Stimulated activated CD4-positive, alpha-beta T cell treated with anti-CD3 and anti-CD28 coated beads, Interleukin-2, amount 100 ng/mL, for 24 hours (primary cell): ENCODE data around the gene SKOR1.

Experiments
- DNase-seq, 2 donors: peaks; one replicate each; pipeline ENCODE4 v3.0.0-alpha.2; 2020

The SKOR1 gene

GRCh38 chr15:67824976-67825880, at the start of gene SKOR1:
Gene SKOR1 (plus strand): TSS chr15:67825509. CDS start chr15:67825603, 94 bp downstream.
- peak in 1 of 2 donors; percentile 28 for DNase-seq

GRCh38 chr15:67775998-67776397, 49.3 kb upstream of the SKOR1 start:
- DNase-seq = no peak

- no peak for DNase-seq
Observed at GRCh38 chr15:67776600-67776999, 48.7 kb upstream of the SKOR1 start.

- DNase-seq = no peak
Observed at GRCh38 chr15:67777071-67777470, 48.2 kb upstream of the SKOR1 start.

GRCh38 chr15:67777773-67778172, 47.5 kb upstream of the SKOR1 start:
- no peak for DNase-seq

GRCh38 chr15:67778968-67779548, 46.3 kb upstream of the SKOR1 start:
- no peak for DNase-seq

- no peak for DNase-seq
Observed at GRCh38 chr15:67779549-67780111, 45.7 kb upstream of the SKOR1 start.

GRCh38 chr15:67781061-67781460, 44.2 kb upstream of the SKOR1 start:
- no peak for DNase-seq

GRCh38 chr15:67781907-67782690, 43.2 kb upstream of the SKOR1 start:
- no peak for DNase-seq

- no peak for DNase-seq
Observed at GRCh38 chr15:67782691-67782991, 42.7 kb upstream of the SKOR1 start.

- peak; percentile 13 to 32 for DNase-seq
Observed at GRCh38 chr15:67783303-67783702, 42.0 kb upstream of the SKOR1 start.

- no peak for DNase-seq
Observed at GRCh38 chr15:67784090-67784781, 41.1 kb upstream of the SKOR1 start.

GRCh38 chr15:67784856-67785430, 40.4 kb upstream of the SKOR1 start:
- DNase-seq = no peak

GRCh38 chr15:67785431-67785830, 39.9 kb upstream of the SKOR1 start:
- DNase-seq = no peak

GRCh38 chr15:67786646-67787045, 38.7 kb upstream of the SKOR1 start:
- DNase-seq = no peak

GRCh38 chr15:67788986-67789385, 36.3 kb upstream of the SKOR1 start:
- no peak for DNase-seq

- DNase-seq = no peak
Observed at GRCh38 chr15:67790610-67791319, 34.5 kb upstream of the SKOR1 start.

- DNase-seq = no peak
Observed at GRCh38 chr15:67792250-67792942, 32.9 kb upstream of the SKOR1 start.

- peak; percentile 51 to 57 for DNase-seq
Observed at GRCh38 chr15:67794832-67795574, 30.3 kb upstream of the SKOR1 start.
